Activated naive CD8-positive, alpha-beta T cell treated with anti-CD3 and anti-CD28 coated beads, Interleukin-2, amount 50 U/mL, for 16 hours (primary cell): ENCODE data around the gene ETV1.

ENCODE experiments used
- DNase-seq: peaks from one replicate; pipeline ENCODE4 v3.0.0-alpha.2; 2020; ENCODE audit warnings: low read depth, low spot score

Gene ETV1

GRCh38 chr7:13880789-13881188 is 108.7 kb downstream of the ETV1 start:
- no peak for DNase-seq

DNA sequence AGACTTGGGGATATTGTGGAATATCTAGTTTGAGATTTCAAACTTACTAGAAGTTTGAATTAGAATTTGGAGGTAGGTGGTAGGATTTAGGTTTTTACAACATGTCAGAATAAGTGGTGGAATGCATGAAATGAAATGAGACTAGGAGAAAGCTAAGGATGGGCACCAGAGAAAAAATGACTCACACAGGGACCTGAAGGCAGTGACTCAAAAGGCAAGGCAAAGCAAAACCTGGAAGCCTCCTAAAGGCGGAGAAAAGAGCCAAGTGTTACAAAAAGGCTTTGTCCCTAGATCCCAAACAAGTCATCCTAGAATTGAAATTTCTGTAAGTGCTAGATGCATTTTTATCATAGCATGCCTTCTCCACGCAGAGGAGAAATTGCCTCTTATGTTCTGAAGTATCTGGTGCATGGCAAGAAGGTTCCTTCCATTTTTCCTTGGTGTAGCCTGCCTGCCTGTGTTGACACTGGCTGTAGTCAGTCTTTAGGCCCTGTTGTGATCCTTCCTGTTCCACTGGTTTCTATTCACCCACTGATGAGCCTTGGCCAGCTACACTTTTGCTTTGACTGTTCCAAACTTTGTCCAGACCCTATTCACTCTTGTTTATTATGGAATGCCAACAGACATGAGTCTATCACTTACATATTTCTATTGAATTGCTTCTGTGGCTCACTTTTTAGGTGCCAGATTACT is 109.3 kb downstream of the ETV1 start:
- DNase-seq, result no peak

DNA sequence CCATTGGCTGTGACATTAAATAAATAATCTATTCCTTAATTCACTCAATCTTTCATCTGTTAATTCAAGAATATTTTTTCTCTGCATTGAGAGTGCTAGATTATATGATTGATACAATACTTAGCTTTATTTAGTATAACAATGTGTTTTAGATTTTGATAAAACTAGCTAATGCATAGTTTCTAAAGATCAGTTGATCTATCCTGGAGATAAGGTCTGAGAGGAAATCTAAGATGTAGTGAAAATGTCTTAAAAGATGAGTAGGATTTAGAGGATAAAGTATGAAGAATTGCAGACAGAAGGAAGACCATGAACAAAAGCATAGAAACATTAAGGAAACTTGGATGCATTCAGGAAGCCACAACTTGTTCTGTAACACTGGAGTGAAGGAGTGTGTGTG is 110.3 kb downstream of the ETV1 start:
- no peak for DNase-seq

GRCh38 chr7:13878154-13878553 is 111.3 kb downstream of the ETV1 start:
- no peak for DNase-seq

- no peak for DNase-seq
Observed at GRCh38 chr7:13875496-13876074, 113.9 kb downstream of the ETV1 start.

DNA sequence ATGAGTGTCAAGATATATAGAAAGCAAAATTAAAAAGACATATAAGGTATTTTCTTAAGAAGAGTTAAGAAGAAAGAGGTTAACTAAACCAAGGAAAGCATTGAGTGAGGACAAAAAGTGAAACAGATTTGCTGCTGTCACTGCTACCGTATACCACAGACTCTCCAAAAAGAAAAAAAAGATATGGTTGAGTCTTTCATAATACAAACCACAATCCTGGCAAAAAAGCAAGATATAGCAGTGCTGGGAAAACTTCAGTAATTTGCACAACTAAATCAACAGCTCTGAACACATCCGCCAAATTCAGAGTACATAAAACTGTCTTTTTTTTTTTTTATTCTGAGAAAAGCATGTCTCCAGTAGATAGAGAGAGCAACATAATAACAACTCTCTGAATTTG is 114.7 kb downstream of the ETV1 start:
- DNase-seq, result no peak

DNA sequence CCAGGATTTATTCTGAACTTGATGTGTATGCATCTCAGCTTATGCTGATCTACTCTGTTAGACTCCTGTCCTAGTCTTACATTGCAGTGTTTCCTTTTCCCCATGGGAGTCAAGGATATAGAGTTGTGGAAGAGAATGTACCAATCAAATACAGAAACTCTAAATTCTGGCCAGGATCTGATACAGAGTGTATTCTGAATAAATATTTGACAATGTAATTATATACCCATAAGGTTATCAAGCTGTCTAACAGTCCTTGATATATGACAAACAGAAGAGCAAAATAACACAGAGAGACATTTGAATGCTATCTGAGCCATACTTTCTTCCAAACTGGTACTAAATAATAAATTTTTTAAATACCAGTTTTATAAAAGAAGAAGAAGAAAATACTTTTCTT is 116.8 kb downstream of the ETV1 start:
- DNase-seq, result no peak

GRCh38 chr7:13871008-13871407 is 118.5 kb downstream of the ETV1 start:
- no peak for DNase-seq

- no peak for DNase-seq
Observed at GRCh38 chr7:13860734-13861133, 128.7 kb downstream of the ETV1 start.

- DNase-seq, result no peak
Observed at GRCh38 chr7:13856012-13856411, 133.5 kb downstream of the ETV1 start.

DNA sequence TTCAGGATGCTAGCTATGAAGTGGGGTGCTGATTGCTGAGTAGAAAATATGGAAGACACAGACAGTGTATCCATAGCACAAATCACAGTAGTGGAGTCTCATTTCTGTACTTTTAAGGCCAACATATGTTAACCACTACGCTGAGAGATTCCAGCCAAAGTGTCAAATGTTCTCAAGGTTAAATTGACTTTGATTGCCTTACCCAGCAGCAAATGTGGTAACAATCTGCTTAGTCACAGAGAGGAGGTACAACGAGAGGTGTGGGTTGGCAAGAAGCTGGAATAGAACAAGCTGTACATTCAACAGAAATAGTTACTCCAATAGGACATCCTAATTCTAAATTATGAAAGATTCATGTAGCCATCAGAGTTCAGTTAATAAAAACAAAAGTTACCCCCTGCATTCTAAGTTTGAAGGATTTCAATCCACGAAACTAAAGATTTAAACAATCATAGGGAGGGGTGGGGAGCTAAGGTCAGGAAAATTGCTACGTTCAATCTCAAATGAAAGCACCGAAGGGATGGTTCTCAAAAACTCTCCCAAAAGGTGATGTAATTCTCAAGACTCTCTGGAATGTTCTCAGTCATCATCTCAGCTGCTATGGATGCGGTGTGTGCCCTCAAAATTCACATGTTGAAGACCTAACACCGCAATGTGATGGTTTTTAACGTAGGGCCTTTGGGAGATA is 137.0 kb downstream of the ETV1 start:
- DNase-seq, result no peak

- DNase-seq, result no peak
Observed at GRCh38 chr7:13851736-13852135, 137.7 kb downstream of the ETV1 start.

DNA sequence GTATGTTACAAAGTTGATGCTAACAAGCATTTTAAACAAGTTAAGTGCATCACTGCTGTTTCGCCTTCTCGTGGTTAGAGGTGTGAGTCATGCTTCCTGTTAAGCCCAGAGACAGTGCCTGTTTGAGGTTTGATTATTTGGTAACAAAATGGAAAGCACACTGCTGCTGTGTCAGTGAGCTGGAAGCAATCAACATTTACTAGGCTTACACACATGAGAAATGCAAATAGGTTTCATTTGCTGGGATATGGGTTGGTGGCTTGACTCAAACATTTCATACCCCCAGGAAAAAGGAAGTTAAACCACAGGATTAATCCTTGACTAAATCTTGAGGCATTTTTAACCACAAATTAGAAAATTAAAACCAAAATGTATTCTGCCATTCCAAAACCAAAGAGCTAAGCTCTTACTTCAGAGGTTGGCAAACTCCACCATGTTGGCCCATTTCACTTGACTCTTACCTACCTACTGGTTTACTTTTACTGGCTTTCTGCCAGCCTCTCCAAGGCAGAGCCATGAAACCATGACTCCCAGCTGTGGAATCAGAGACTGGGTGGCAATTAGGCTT is 139.2 kb downstream of the ETV1 start:
- DNase-seq, result no peak

DNA sequence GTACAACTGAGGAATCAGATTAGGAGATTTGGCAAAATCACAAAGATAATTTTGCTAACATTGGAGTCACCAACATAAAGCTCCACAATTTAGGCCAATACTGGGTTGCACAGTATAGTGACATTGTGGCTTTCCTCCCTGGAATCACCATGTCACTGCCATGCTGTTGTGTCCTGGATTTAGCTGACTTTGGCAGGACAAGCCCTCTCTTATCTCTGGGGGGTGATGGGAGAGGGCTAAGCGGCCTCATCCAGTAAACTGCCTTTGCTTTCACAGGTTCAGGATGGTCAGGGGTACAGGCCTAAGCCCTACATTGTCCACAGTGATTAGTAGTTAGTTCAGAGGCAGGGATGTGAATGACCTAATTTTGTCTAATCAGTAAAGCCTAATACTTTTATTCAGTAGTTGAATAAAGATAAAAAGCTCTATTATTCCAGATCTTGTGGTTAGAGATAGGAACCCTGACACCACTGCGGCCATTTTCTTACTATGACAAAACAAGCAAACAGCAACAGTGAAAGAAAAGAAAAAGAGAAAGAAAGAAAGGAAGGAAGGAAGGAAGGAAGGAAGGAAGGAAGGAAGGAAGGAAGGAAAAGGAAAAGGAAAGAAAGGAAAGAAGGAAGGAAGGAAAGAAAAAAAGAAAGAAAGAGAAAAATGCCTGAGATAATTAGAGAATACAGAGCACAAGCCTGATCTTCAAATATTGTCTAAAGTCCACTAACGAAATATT is 140.1 kb downstream of the ETV1 start:
- DNase-seq, result no peak

GRCh38 chr7:13848681-13849131 is 140.8 kb downstream of the ETV1 start:
- no peak for DNase-seq

DNA sequence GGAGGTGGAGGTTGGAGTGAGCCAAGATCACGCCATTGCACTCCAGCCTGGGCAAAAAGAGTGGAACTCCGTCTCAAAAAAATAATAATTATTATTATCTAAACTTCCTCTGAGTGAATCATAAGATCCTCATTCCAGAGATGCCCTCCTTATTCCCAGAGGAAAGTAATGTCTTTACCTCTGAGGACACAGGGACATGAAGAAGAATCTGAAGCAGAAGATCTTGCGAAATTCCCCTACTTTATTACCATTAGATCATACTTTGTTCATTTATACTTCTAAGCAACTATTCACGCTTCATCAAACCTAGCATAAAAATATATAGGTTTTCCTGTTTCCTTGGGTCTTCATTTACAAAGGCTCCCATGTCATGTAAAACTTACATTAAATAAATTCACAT is 143.1 kb downstream of the ETV1 start:
- DNase-seq, result no peak

- no peak for DNase-seq
Observed at GRCh38 chr7:13845601-13846000, 143.9 kb downstream of the ETV1 start.

DNA sequence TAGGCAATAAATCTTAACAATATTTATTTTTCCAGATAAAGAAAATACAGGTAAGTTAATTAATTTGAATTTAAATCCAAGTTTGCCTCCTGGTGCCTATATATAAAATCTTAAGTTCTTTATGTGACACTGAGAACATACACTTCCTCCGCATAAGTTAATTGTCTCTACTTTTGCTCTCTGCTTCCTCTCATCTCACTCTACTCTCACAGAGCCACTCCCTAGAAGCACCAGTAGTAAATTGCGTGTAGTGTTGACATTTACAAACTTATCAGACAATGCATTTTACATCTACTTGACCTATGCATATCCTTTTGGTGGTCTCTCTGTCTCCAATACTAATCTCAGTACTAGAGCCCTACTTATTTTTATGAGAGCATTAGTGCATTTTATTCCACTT is 144.5 kb downstream of the ETV1 start:
- DNase-seq, result no peak

GRCh38 chr7:13841284-13841683 is 148.2 kb downstream of the ETV1 start:
- DNase-seq, result no peak
